DMS 273 (cell line): Measurements from ENCODE around the gene CHM.
"Not testable (repeated sequence)": the region's sequence is repeated elsewhere in the genome, so short reads cannot be mapped to it uniquely, and the experiment has no call there.

Experiments
- DNase-seq: peaks from one replicate; lab custom pipeline; 2025; ENCODE audit not compliant: unreplicated experiment; lab: John Stamatoyannopoulos, UW

Gene CHM

GRCh38 chrX:86047174-86047935, at the start of gene CHM:
TSS of gene CHM (minus strand) at chrX:86047558. CDS start at chrX:86047532, 26 bp downstream.
- no peak for DNase-seq

GRCh38 chrX:86078650-86079049, 31.3 kb upstream of the CHM start:
- no peak for DNase-seq

GRCh38 chrX:86066998-86067397, 19.6 kb upstream of the CHM start:
- DNase-seq: no peak

- no peak for DNase-seq
Observed at GRCh38 chrX:86061407-86061806, 14.0 kb upstream of the CHM start.

- no peak for DNase-seq
Observed at GRCh38 chrX:86051741-86052140, 4.4 kb upstream of the CHM start.

GRCh38 chrX:86047936-86048280, 550 bp upstream of the CHM start:
- DNase-seq: no peak

- no peak for DNase-seq
Observed at GRCh38 chrX:86044216-86044615, 3.1 kb downstream of the CHM start.

GRCh38 chrX:86039625-86040568, 7.5 kb downstream of the CHM start:
- no peak for DNase-seq

GRCh38 chrX:86033385-86033784, 14.0 kb downstream of the CHM start:
- no peak for DNase-seq

GRCh38 chrX:86028681-86029080, 18.7 kb downstream of the CHM start:
- no peak for DNase-seq

GRCh38 chrX:86023811-86024210, 23.5 kb downstream of the CHM start:
- no peak for DNase-seq

- DNase-seq: no peak
Observed at GRCh38 chrX:86021652-86022289, 25.6 kb downstream of the CHM start.

GRCh38 chrX:86016139-86016538, 31.2 kb downstream of the CHM start:
- DNase-seq: no peak

GRCh38 chrX:86014959-86015358, 32.4 kb downstream of the CHM start:
- not testable (repeated sequence) for DNase-seq

- no peak for DNase-seq
Observed at GRCh38 chrX:86014421-86014820, 32.9 kb downstream of the CHM start.

- no peak for DNase-seq
Observed at GRCh38 chrX:86013792-86014191, 33.6 kb downstream of the CHM start.

- DNase-seq: no peak
Observed at GRCh38 chrX:86012188-86012587, 35.2 kb downstream of the CHM start.

- not testable (repeated sequence) for DNase-seq
Observed at GRCh38 chrX:86009803-86010202, 37.6 kb downstream of the CHM start.

GRCh38 chrX:86007891-86008290, 39.5 kb downstream of the CHM start:
- not testable (repeated sequence) for DNase-seq

GRCh38 chrX:86002076-86002896, 45.1 kb downstream of the CHM start:
- DNase-seq: no peak

- DNase-seq: no peak
Observed at GRCh38 chrX:85998954-85999353, 48.4 kb downstream of the CHM start.
